Sigmoid colon (tissue), 4 donors: Measurements from ENCODE around the gene PLEKHH3.

ENCODE experiments used
- CTCF ChIP-seq, 4 experiments: fragments of 450-650 bp in 3 of 4; fragments of 200-600 bp in 1 of 4; IDR thresholded peaks; one replicate each; pipeline ENCODE4 v1.5.1; 2016 to 2019; ENCODE audit warnings: antibody characterized with exemption in 4 of 4, mild to moderate bottlenecking in 3 of 4, moderate library complexity in 2 of 4
- POLR2A ChIP-seq, 2 donors: fragments of 450-650 bp; IDR thresholded peaks; one replicate each; pipeline ENCODE4 v1.6.1; 2016; ENCODE audit warnings: antibody characterized with exemption in 2 of 2, mild to moderate bottlenecking in 2 of 2, moderate library complexity in 2 of 2
- POLR2AphosphoS5 ChIP-seq, 4 donors: sonication (generic); formaldehyde crosslinking; IDR thresholded peaks; one replicate each; pipeline ENCODE4 v1.6.1; 2017; ENCODE audit warnings: antibody characterized with exemption in 4 of 4

GRCh38 chr17:42723636-42724035 lies 46.8 kb upstream of the PLEKHH3 start:
- no peak for TF ChIP-seq CTCF (IDR thresholded peaks at IDR 0.05)
- TF ChIP-seq POLR2A (IDR thresholded peaks at IDR 0.05) = no peak
- no peak for TF ChIP-seq POLR2AphosphoS5 (IDR thresholded peaks at IDR 0.05)
